Endothelial cell of umbilical vein (primary cell): ENCODE results near the gene ZFYVE26. TPM values are rescaled to one million over a fixed set of nuclear protein-coding genes. Genes with fewer than 3 reads are reported as not detected.

Experiments used
- BruUV-seq: library from RNA; stranded (reverse); fragments of 400-500 nt; replicated peaks from 2 replicates; lab custom pipeline; 2021; lab: Mats Ljungman, UMichigan
- CTCF ChIA-PET: fragments of 300-600, 350-600 bp; sonication (Branson Sonifier 250); formaldehyde crosslinking; loops from one replicate; lab custom pipeline; 2021; ENCODE audit warnings: antibody characterized with exemption, inconsistent platforms; lab: Charles Lee
- POLR2A ChIA-PET: fragments of 300-600, 350-600 bp; sonication (Branson Sonifier 250); formaldehyde crosslinking; loops from one replicate; lab custom pipeline; 2021; ENCODE audit warnings: antibody characterized with exemption, inconsistent platforms; lab: Charles Lee
- DNase-seq: peaks from one replicate; pipeline ENCODE4 v3.0.0-alpha.2; 2011; ENCODE audit warnings: low read depth, low spot score
- FAIRE-seq: peaks from 2 replicates; lab custom pipeline; 2011; peaks lifted over from hg19 to GRCh38; lab: Jason Lieb, UNC
- H2AFZ ChIP-seq: 2 replicates; pipeline ENCODE4 v1.6.0; 2012; ENCODE audit warnings: low read depth, low read length, control low read depth, inconsistent platforms
- H3K27ac ChIP-seq: 2 replicates; pipeline ENCODE4 v1.5.1; 2011; ENCODE audit warnings: low read depth, mild to moderate bottlenecking, control low read depth, low read length, moderate library complexity; ENCODE audit not compliant: insufficient read depth
- H3K27me3 ChIP-seq, 2 experiments: 2 replicates each; pipeline versions ENCODE4 v1.6.0 to v1.6.1; 2011; ENCODE audit warnings: low read length in 2 of 2, mixed read lengths in 1 of 2; ENCODE audit not compliant: control insufficient read depth in 2 of 2, insufficient read depth in 2 of 2
- H3K36me3 ChIP-seq, 2 experiments: 2 replicates in 1 of 2; 3 replicates in 1 of 2; pipeline ENCODE4 v1.5.1; 2011; ENCODE audit warnings: low read length in 2 of 2, mild to moderate bottlenecking in 1 of 2, moderate library complexity in 1 of 2; ENCODE audit not compliant: control insufficient read depth in 2 of 2, insufficient read depth in 2 of 2; ENCODE audit errors: extremely low read depth in 1 of 2
- H3K4me1 ChIP-seq: 3 replicates; pipeline ENCODE4 v1.5.1; 2011; ENCODE audit warnings: mild to moderate bottlenecking, low read length; ENCODE audit not compliant: control insufficient read depth, insufficient read depth; ENCODE audit errors: extremely low read depth
- H3K4me2 ChIP-seq: 2 replicates; pipeline ENCODE4 v1.6.1; 2011; ENCODE audit warnings: low read length, control low read depth, mixed read lengths; ENCODE audit not compliant: insufficient read depth
- H3K4me3 ChIP-seq, 3 experiments: fragments of 200-600 bp in 1 of 3; sonication (generic), shearing (Covaris generic) in 1 of 3; replicated peaks in 1 of 3; 2 replicates each; pipeline ENCODE4 v1.5.1; 2011 to 2016; ENCODE audit warnings: control low read depth in 3 of 3, low read length in 3 of 3, mild to moderate bottlenecking in 2 of 3, inconsistent platforms in 1 of 3, low read depth in 1 of 3, moderate library complexity in 1 of 3; ENCODE audit not compliant: insufficient read depth in 1 of 3
- H3K79me2 ChIP-seq: 2 replicates; pipeline ENCODE4 v1.6.0; 2012; ENCODE audit warnings: low read length, inconsistent platforms; ENCODE audit not compliant: control insufficient read depth, insufficient read depth
- H3K9ac ChIP-seq: replicated peaks from 2 replicates; pipeline ENCODE3; 2011; ENCODE audit warnings: low read length, control low read depth; ENCODE audit not compliant: insufficient read depth; ENCODE audit errors: extremely low read depth
- H3K9me1 ChIP-seq: replicated peaks from 3 replicates; pipeline ENCODE4 v1.6.0; 2011; ENCODE audit warnings: mild to moderate bottlenecking, low read length; ENCODE audit not compliant: control insufficient read depth, insufficient read depth; ENCODE audit errors: extremely low read depth
- H3K9me3 ChIP-seq: replicated peaks from 2 replicates; pipeline ENCODE4 v1.5.1; 2012; ENCODE audit warnings: low read length, inconsistent platforms; ENCODE audit not compliant: control insufficient read depth, insufficient read depth
- H4K20me1 ChIP-seq: replicated peaks from 2 replicates; pipeline ENCODE3; 2011; ENCODE audit warnings: mild to moderate bottlenecking, low read length; ENCODE audit not compliant: control insufficient read depth, insufficient read depth; ENCODE audit errors: extremely low read depth
- CTCF ChIP-seq, 2 donors: IDR thresholded peaks; 1 replicate in 1 of 2; 2 replicates in 1 of 2; pipeline ENCODE4 v1.5.1; 2011; ENCODE audit warnings: low read length in 2 of 2, mild to moderate bottlenecking in 2 of 2, moderate library complexity in 2 of 2, control low read depth in 1 of 2, inconsistent platforms in 1 of 2, low read depth in 1 of 2; ENCODE audit not compliant: insufficient read depth in 1 of 2; ENCODE audit errors: extremely low read depth in 1 of 2
- GATA2 ChIP-seq: IDR thresholded peaks from 2 replicates; pipeline ENCODE4 v1.7.0; 2011; ENCODE audit warnings: low read depth, mild to moderate bottlenecking, moderate library complexity, mixed read lengths, low read length; ENCODE audit not compliant: insufficient read length, insufficient read depth
- JUN ChIP-seq: IDR thresholded peaks from 2 replicates; pipeline ENCODE4 v1.6.1; 2011; ENCODE audit warnings: borderline replicate concordance, low read depth; ENCODE audit not compliant: insufficient read length, insufficient read depth
- dilution Hi-C: fragments of 300-500 bp; cut with MboI; formaldehyde crosslinking; loops from one replicate; pipeline ENCODE4 v1.15.0; 2019; ENCODE audit warnings: low sequenced_read_pairs; ENCODE audit not compliant: extremely low pct_ligation_motif_present
- intact Hi-C: fragments of 100-400 bp; cut with micrococcal nuclease; formaldehyde crosslinking; loops from one replicate; pipeline ENCODE4 v1.10.0; 2022
- polyA plus RNA-seq, 4 experiments: library from polyadenylated mRNA; depleted of rRNA in 3 of 4; stranded (reverse) in 3 of 4; unstranded in 1 of 4; fragments of >200 nt; gene quantifications; 2 replicates each; pipeline versions ENCODE4 v1.2.1 to v1.2.3, GENCODE V29; 2011 to 2012; ENCODE audit warnings: missing spikeins in 1 of 4
- total RNA-seq: library from RNA; stranded (reverse); gene quantifications from 2 replicates; pipeline ENCODE4 v1.2.3, GENCODE V29; 2021

Gene ZFYVE26
- total and polyA plus RNA-seq, 2 donors (not counting 3 experiments of a cell fraction or from before 2014, with no cell fraction given), result 15.3 to 26.3 TPM

GRCh38 chr14:67806246-67806645, 10.1 kb downstream of the ZFYVE26 start:
- Histone ChIP-seq H3K4me1 (no peaks in the 10 kb centered on the region), H4K20me1 (no peaks in the 10 kb centered on the region), H3K79me2 (no peaks in the 10 kb centered on the region), H3K9ac (no peak overlapping the region), H2AFZ (no peak overlapping the region), H3K27me3 (no peaks in the 10 kb centered on the region), H3K4me3 (no peak overlapping the region), H3K4me2 (no peak overlapping the region), H3K9me1 (no peaks in the 10 kb centered on the region), H3K36me3 (peaks cover 37 to 43% of the 10 kb centered on the region in 2 experiments), H3K27ac (no peak overlapping the region), H3K9me3 (no peaks in the 10 kb centered on the region)
- POLR2A ChIA-PET, result no interaction called here
- BruUV-seq, result no TSS peak
- no peak for TF ChIP-seq GATA2
- DNase-seq (no peak), FAIRE-seq (no peak)
- intact Hi-C loops (no loop called here), dilution Hi-C loops (no loop called here)
- CTCF ChIA-PET, result interaction anchor here (1.4 kb wide), 1 partner anchor 25 kb away, joined by 4 read pairs; no protein-coding TSS in a partner anchor

GRCh38 chr14:67800743-67801142, 15.6 kb downstream of the ZFYVE26 start:
- H3K4me2 ChIP-seq, result no peak overlapping the region
- dilution Hi-C loops (no loop called here), intact Hi-C loops (no loop called here)
- no peaks in the 10 kb centered on the region for H3K27me3 ChIP-seq
- no peaks in the 10 kb centered on the region for H4K20me1 ChIP-seq
- H3K4me1 ChIP-seq, result no peaks in the 10 kb centered on the region
- H3K9me3 ChIP-seq, result no peaks in the 10 kb centered on the region
- ChIA-PET CTCF (interaction anchor here (0.9 kb wide), 1 partner anchor 8 kb away, joined by 3 read pairs; no protein-coding TSS in a partner anchor), POLR2A (no interaction called here)
- DNase-seq, result no peak
- H3K79me2 ChIP-seq, result no peaks in the 10 kb centered on the region
- H3K4me3 ChIP-seq, result no peak overlapping the region
- H3K27ac ChIP-seq, result no peak overlapping the region
- peaks cover 18 to 44% of the 10 kb centered on the region in 2 experiments for H3K36me3 ChIP-seq
- no peaks in the 10 kb centered on the region for H3K9me1 ChIP-seq
- no peak overlapping the region for H3K9ac ChIP-seq
- BruUV-seq, result no TSS peak
- no peak for FAIRE-seq
- TF ChIP-seq CTCF (IDR thresholded peaks at IDR 0.05; ENCODE audit: extremely low read depth in 1 of 2, insufficient read depth in 1 of 2, low read depth in 1 of 2, low read length in 2 of 2) (no peak), JUN (no peak)
- H2AFZ ChIP-seq, result no peak overlapping the region
